T-cell (primary cell): ENCODE data around the gene PCDH1. TPM values are rescaled to one million over a fixed set of nuclear protein-coding genes. Genes with fewer than 3 reads are reported as not detected.

Experiments used
- ATAC-seq, 4 experiments: fragments of 200-7000 bp in 3 of 4; fragments of 150-1000 bp in 1 of 4; cut with Tn5 transposase; replicated peaks in 1 of 4; 1 replicate in 3 of 4; 2 replicates in 1 of 4; pipeline ENCODE4 v1.10.0; 2021; ENCODE audit warnings: moderate library complexity in 3 of 4, mild to moderate bottlenecking in 2 of 4, moderate number of reproducible peaks in 1 of 4
- CTCF ChIA-PET, 2 donors: fragments of 300-600 bp; sonication (Branson Sonifier 250); formaldehyde crosslinking; loops; one replicate each; lab custom pipeline; 2022; ENCODE audit warnings: antibody characterized with exemption in 2 of 2; lab: Charles Lee
- POLR2A ChIA-PET, 2 donors: fragments of 300-600 bp; sonication (Branson Sonifier 250); formaldehyde crosslinking; loops; one replicate each; lab custom pipeline; 2022; ENCODE audit warnings: antibody characterized with exemption in 2 of 2; lab: Charles Lee
- DNase-seq, 35 experiments: peaks; one replicate each; pipeline versions ENCODE4 v3.0.0 to v3.0.0-alpha.2; 2013 to 2023
- H3K27ac ChIP-seq: one replicate; pipeline ENCODE4 v1.5.1; 2013; ENCODE audit warnings: low read length
- H3K27me3 ChIP-seq, 2 experiments: replicated peaks in 1 of 2; 1 replicate in 1 of 2; 2 replicates in 1 of 2; pipeline versions ENCODE4 v1.6.1 to v1.7.0; 2013; ENCODE audit warnings: low read length in 1 of 2, mixed read lengths in 1 of 2; ENCODE audit not compliant: control insufficient read depth in 2 of 2, insufficient read depth in 2 of 2; ENCODE audit errors: extremely low read depth in 1 of 2
- H3K36me3 ChIP-seq, 2 donors: 1 replicate in 1 of 2; 2 replicates in 1 of 2; pipeline versions ENCODE4 v1.6.1 to v1.7.0; 2013; ENCODE audit warnings: low read length in 1 of 2; ENCODE audit not compliant: control insufficient read depth in 2 of 2, insufficient read depth in 1 of 2; ENCODE audit errors: extremely low read depth in 1 of 2
- H3K4me1 ChIP-seq, 2 experiments: 1 replicate in 1 of 2; 2 replicates in 1 of 2; pipeline versions ENCODE4 v1.6.1 to v1.7.0; 2013; ENCODE audit warnings: low read length in 2 of 2, mixed read lengths in 1 of 2; ENCODE audit not compliant: insufficient read depth in 2 of 2, control insufficient read depth in 1 of 2; ENCODE audit errors: extremely low read depth in 1 of 2
- H3K4me3 ChIP-seq, 2 donors: 1 replicate in 1 of 2; 2 replicates in 1 of 2; pipeline versions ENCODE4 v1.5.1 to v1.7.0; 2013; ENCODE audit warnings: mild to moderate bottlenecking in 2 of 2, low read length in 1 of 2, moderate library complexity in 1 of 2; ENCODE audit not compliant: control insufficient read depth in 1 of 2; ENCODE audit errors: extremely low read depth in 1 of 2
- H3K9me3 ChIP-seq: 2 replicates; pipeline ENCODE4 v1.7.0; 2013
- H3K27ac Mint-ChIP-seq, 2 donors: one replicate each; pipeline ENCODE4 v1.8.0; 2020 to 2021; ENCODE audit warnings: mild to moderate bottlenecking in 2 of 2, mixed read lengths in 2 of 2
- H3K27me3 Mint-ChIP-seq, 2 donors: one replicate each; pipeline ENCODE4 v1.8.0; 2021 to 2022; ENCODE audit warnings: mixed read lengths in 2 of 2
- H3K36me3 Mint-ChIP-seq: one replicate; pipeline ENCODE4 v1.8.0; 2021; ENCODE audit warnings: mixed read lengths
- H3K4me1 Mint-ChIP-seq, 3 donors: one replicate each; pipeline ENCODE4 v1.8.0; 2020 to 2022; ENCODE audit warnings: mixed read lengths in 3 of 3, mild to moderate bottlenecking in 1 of 3
- H3K4me3 Mint-ChIP-seq, 3 donors: one replicate each; pipeline ENCODE4 v1.8.0; 2020 to 2022; ENCODE audit warnings: mild to moderate bottlenecking in 3 of 3, mixed read lengths in 3 of 3, moderate library complexity in 3 of 3
- H3K9me3 Mint-ChIP-seq, 3 donors: one replicate each; pipeline ENCODE4 v1.8.0; 2020 to 2022; ENCODE audit warnings: mixed read lengths in 3 of 3
- WGBS: methylation state at CpG from one replicate; pipeline ENCODE4 v1.1.5; 2013; ENCODE audit warnings: missing lambda C conversion rate; ENCODE audit not compliant: insufficient coverage; 5-methylcytosine and 5-hydroxymethylcytosine counted together
- total RNA-seq, 35 experiments: library from RNA in 6 of 35; stranded (reverse) in 6 of 35; fragments of 120-200 nt in 1 of 35; gene quantifications; one replicate each; pipeline versions ENCODE4 v1.2.1 to v1.2.4 and lab custom pipeline; 2013 to 2026

PCDH1 gene
- total RNA-seq, 5 donors from 2014 or later (not counting 1 experiment from before 2014, with no cell fraction given) = 0.23 to 3.0 (median 0.82) TPM

GRCh38 chr5:141863569-141864178, 14.5 kb downstream of the PCDH1 start:
- ATAC-seq (no peak), DNase-seq (no peak)
- Histone ChIP-seq H3K27ac (no peak overlapping the region), H3K27me3 (peaks cover 0 to 23% of the 10 kb centered on the region in 2 experiments), H3K36me3 (no peaks in the 10 kb centered on the region), H3K4me3 (no peak overlapping the region), H3K9me3 (no peaks in the 10 kb centered on the region), H3K4me1 (no peaks in the 10 kb centered on the region)
- 93% methylated on average over 19 of the region's 20 CpGs for WGBS
- Mint-ChIP-seq H3K4me3 (no peak overlapping the region), H3K9me3 (no peaks in the 10 kb centered on the region), H3K27me3 (peaks cover 10 to 12% of the 10 kb centered on the region in 2 donors), H3K36me3 (no peaks in the 10 kb centered on the region), H3K4me1 (no peaks in the 10 kb centered on the region), H3K27ac (no peak overlapping the region)
- CTCF ChIA-PET = no interaction called here
- POLR2A ChIA-PET = no interaction called here

- Histone ChIP-seq H3K4me3 (no peak overlapping the region), H3K27me3 (peaks cover 0 to 26% of the 10 kb centered on the region in 2 experiments), H3K9me3 (no peaks in the 10 kb centered on the region), H3K4me1 (no peaks in the 10 kb centered on the region), H3K27ac (no peak overlapping the region), H3K36me3 (no peaks in the 10 kb centered on the region)
- DNase-seq = no peak
- Mint-ChIP-seq H3K36me3 (no peaks in the 10 kb centered on the region), H3K27ac (no peak overlapping the region), H3K4me3 (no peak overlapping the region), H3K9me3 (no peaks in the 10 kb centered on the region), H3K4me1 (no peaks in the 10 kb centered on the region), H3K27me3 (peaks cover 10 to 12% of the 10 kb centered on the region in 2 donors)
- POLR2A ChIA-PET = no interaction called here
- CTCF ChIA-PET = no interaction called here
- no peak for ATAC-seq
- 87% methylated on average over 10 of the region's 16 CpGs for WGBS
Measured at GRCh38 chr5:141862936-141863543, 15.2 kb downstream of the PCDH1 start.

GRCh38 chr5:141861194-141861593, 17.0 kb downstream of the PCDH1 start:
- DNase-seq (no peak), ATAC-seq (no peak)
- H3K36me3 Mint-ChIP-seq = no peaks in the 10 kb centered on the region
- ChIA-PET CTCF (no interaction called here), POLR2A (no interaction called here)
- H3K4me3 ChIP-seq = no peak overlapping the region
- H3K4me1 Mint-ChIP-seq = no peaks in the 10 kb centered on the region
- peaks cover 9 to 12% of the 10 kb centered on the region in 2 donors for H3K27me3 Mint-ChIP-seq
- H3K4me1 ChIP-seq = no peaks in the 10 kb centered on the region
- no peak overlapping the region for H3K27ac Mint-ChIP-seq
- no peaks in the 10 kb centered on the region for H3K9me3 ChIP-seq
- H3K36me3 ChIP-seq = no peaks in the 10 kb centered on the region
- H3K4me3 Mint-ChIP-seq = no peak overlapping the region
- H3K9me3 Mint-ChIP-seq = no peaks in the 10 kb centered on the region
- 67% methylated on average over 1 of the region's 5 CpGs for WGBS
- no peak overlapping the region for H3K27ac ChIP-seq
- peaks cover 0 to 24% of the 10 kb centered on the region in 2 experiments for H3K27me3 ChIP-seq

DNA sequence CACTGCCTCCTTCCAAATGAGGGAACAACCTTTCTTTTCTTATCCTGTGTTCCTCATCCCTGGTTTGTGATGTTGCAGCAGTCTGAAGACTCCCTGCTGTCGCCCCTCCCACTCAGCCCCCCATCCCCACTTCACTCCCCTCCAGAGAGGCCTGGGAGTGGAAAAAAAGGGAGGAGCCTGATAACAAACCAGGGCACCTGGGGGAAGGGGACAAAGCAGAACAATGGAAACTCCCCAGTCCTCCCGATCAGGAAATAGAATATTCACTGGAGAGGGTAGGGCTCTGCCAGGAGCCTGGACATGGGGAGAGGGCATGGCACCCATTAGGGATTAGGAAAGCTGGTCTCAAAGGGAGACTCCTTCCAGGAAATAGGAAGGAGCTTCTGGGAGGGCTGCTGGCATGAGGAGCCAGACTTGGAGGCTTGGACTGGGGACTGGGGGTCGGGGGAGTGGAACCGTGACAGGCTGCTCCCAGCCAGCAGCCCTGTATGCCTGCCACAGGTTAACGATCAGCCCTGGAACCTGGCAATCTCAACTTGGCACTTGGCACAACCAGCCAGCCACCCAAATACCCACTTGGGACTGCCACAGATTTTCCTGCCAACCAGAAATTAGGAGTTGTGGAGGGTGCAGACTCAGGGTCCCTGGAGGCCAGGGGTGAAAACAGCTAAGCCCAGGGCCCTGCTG, 20.0 kb downstream of the PCDH1 start:
- no peak overlapping the region for H3K4me3 Mint-ChIP-seq
- no peaks in the 10 kb centered on the region for H3K36me3 Mint-ChIP-seq
- Histone ChIP-seq H3K27ac (no peak overlapping the region), H3K27me3 (peaks cover 0 to 19% of the 10 kb centered on the region in 2 experiments), H3K36me3 (no peaks in the 10 kb centered on the region), H3K4me1 (no peaks in the 10 kb centered on the region), H3K4me3 (no peak overlapping the region), H3K9me3 (no peaks in the 10 kb centered on the region)
- CTCF ChIA-PET = interaction anchor here in 1 of 2 donors (0.6 to 1.2 kb wide), 2 partner anchors 21 to 33 kb away, joined by 3 read pairs; no protein-coding TSS in a partner anchor
- WGBS = 54% methylated on average over 3 of the region's 5 CpGs
- no peaks in the 10 kb centered on the region for H3K9me3 Mint-ChIP-seq
- H3K27ac Mint-ChIP-seq = no peak overlapping the region
- ATAC-seq = no peak
- peaks cover 0 to 5% (median 0%) of the 10 kb centered on the region in 3 donors for H3K4me1 Mint-ChIP-seq
- H3K27me3 Mint-ChIP-seq = peaks cover 9 to 12% of the 10 kb centered on the region in 2 donors
- POLR2A ChIA-PET = no interaction called here
- DNase-seq = no peak

GRCh38 chr5:141857226-141857625, 21.0 kb downstream of the PCDH1 start:
- 90% methylated on average over 12 of the region's 12 CpGs for WGBS
- no peak for DNase-seq
- no peak overlapping the region for H3K4me3 Mint-ChIP-seq
- POLR2A ChIA-PET = no interaction called here
- H3K27me3 ChIP-seq = peaks cover 0 to 10% of the 10 kb centered on the region in 2 experiments
- H3K36me3 ChIP-seq = no peaks in the 10 kb centered on the region
- no peak overlapping the region for H3K27ac ChIP-seq
- peaks cover 9 to 12% of the 10 kb centered on the region in 2 donors for H3K27me3 Mint-ChIP-seq
- H3K4me1 Mint-ChIP-seq = peaks cover 0 to 5% (median 0%) of the 10 kb centered on the region in 3 donors
- CTCF ChIA-PET = no interaction called here
- no peak for ATAC-seq
- H3K27ac Mint-ChIP-seq = no peak overlapping the region
- no peaks in the 10 kb centered on the region for H3K36me3 Mint-ChIP-seq
- no peak overlapping the region for H3K4me3 ChIP-seq
- H3K9me3 ChIP-seq = no peaks in the 10 kb centered on the region
- H3K9me3 Mint-ChIP-seq = no peaks in the 10 kb centered on the region
- no peaks in the 10 kb centered on the region for H3K4me1 ChIP-seq

GRCh38 chr5:141856037-141856790, 22.0 kb downstream of the PCDH1 start:
- peaks cover 0 to 4% of the 10 kb centered on the region in 2 experiments for H3K27me3 ChIP-seq
- no peak overlapping the region for H3K27ac Mint-ChIP-seq
- H3K4me1 ChIP-seq = no peaks in the 10 kb centered on the region
- no peak overlapping the region for H3K27ac ChIP-seq
- ChIA-PET CTCF (no interaction called here), POLR2A (no interaction called here)
- 93% methylated on average over 13 of the region's 21 CpGs for WGBS
- ATAC-seq = no peak
- H3K36me3 ChIP-seq = no peaks in the 10 kb centered on the region
- no peak overlapping the region for H3K4me3 Mint-ChIP-seq
- H3K4me1 Mint-ChIP-seq = peaks cover 0 to 5% (median 0%) of the 10 kb centered on the region in 3 donors
- no peaks in the 10 kb centered on the region for H3K36me3 Mint-ChIP-seq
- no peak for DNase-seq
- no peak overlapping the region for H3K4me3 ChIP-seq
- H3K9me3 Mint-ChIP-seq = no peaks in the 10 kb centered on the region
- H3K27me3 Mint-ChIP-seq = peaks cover 4 to 7% of the 10 kb centered on the region in 2 donors
- H3K9me3 ChIP-seq = no peaks in the 10 kb centered on the region
